Measurements from ENCODE around the gene IL27RA. TPM values are rescaled to one million over a fixed set of nuclear protein-coding genes. Genes with fewer than 3 reads are reported as not detected.

The IL27RA gene
- total RNA-seq, 1 donor from 2014 or later, result 1.2 TPM

DNA sequence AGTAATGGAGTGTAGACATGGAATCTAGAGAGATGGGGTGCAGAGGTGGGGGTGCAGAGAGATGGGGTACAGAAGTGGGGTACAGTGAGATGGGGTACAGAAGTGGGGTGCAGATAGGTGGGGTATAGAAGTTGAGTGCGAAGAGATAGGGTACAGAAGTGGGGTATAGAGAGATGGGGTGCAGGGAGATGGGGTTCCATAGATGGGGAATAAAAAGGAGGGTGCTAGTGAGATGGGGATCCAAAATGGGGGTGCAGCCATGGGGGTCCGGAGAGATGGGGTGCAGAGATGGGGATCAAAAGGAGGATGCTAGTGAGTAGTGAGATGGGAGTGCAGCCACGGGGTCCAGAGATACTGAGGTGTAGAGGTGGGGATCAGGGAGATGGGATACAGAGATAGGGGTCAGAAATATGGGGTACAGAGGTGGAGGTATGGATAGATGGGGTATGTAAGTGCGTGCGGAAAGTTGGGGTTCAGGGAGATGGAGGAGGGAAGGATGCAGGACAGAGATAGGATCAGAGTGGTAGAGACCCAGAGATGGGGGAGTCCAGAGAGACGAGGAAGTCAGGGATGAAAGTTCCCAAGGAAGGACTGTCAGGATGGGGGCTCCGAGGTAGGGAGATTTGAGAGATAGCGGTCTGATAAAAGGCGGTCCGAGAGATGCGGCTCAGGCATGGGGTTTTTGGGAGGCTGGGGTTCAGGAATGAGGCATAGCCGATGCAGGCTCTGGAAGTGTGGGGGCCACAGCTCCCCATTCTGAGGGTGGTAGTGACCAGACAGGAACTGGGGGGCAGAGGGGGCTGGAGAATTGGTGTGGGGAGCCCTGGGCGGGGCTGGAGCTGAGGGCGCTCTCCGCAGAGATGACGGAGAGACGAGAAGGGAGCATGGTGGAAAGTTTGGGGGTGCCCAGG, 26.9 kb downstream of the IL27RA start:
- DNase-seq (ENCODE audit: low read depth in 2 of 2), result no peak

DNA sequence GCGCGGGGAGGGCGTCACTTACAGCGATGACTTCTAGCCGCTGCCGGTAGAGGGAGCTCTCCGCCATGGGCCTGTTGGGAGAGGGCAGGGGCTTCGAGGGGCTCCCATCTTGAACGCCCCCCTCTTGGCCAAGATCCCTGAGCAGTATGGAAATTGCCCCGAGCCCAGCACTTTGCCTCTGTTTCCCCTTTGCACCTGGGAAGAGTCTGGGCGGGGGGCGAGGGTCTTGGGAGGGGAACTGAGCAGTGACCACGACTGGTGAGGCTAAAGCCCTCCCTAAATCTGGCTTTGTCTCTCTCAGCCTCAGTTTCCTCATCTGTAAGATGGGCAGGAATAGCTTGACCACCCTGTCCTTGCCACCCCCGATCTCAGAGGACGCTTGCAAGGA, 27.5 kb downstream of the IL27RA start:
- DNase-seq (ENCODE audit: low read depth in 2 of 2), result peak in 1 of 2 donors; percentile 21

DNA sequence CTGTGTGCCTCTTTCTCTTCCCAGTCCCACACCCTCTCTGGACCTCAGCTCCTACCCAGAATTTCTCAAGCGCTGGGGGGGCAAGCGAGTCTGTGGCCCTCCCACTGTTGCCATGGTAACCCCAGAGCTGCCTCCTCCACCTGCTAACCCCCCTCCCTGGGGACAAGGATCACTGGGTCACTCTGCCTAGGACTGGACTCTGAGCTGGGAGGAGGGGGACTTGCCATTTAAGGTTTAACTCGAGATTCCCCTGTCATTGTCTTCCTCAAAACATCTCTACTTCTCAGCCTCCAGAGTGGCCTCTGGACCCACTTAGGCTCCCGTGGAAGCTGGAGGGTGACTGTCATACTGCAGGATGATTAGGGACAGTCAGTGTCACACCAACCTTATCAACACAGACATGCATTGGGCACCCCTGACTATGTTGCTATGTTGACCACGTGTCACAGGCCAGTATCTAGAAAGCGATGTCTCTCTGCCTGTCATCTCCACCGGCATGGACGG, 28.1 kb downstream of the IL27RA start:
- DNase-seq (ENCODE audit: low read depth in 2 of 2), result no peak

DNA sequence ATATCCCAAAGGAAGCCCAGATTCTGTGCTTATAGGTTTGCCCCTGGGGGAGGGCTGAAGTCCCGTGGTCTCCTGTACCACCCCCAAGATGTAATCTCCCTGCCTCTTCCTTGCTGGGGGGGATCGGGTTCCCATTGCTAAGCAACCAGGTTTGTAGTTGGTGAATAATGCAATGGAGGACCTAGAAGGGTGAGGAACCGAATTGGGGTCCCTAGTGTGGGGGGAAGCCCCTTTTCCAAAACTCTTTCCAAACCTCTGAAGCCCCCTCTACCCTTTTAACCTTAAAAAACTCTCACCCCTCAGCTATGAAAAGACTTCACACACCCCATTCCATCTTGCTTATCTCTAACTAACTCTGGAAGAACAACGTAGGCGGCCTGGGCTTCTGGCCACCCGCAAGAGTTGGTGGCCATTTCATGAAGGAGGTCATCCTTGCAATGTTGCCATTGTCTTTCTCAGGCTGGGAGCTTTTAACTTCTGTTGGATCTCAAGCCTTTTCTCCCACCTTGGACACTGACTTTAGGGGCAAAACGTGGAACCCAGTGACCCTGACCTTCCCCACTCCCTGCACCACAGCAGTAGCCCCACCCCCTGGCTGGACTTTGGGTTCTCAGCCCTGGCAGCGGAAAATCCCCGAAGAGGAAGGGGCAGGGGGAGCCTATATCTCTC, 29.7 kb downstream of the IL27RA start:
- DNase-seq (ENCODE audit: low read depth in 2 of 2), result no peak

DNA sequence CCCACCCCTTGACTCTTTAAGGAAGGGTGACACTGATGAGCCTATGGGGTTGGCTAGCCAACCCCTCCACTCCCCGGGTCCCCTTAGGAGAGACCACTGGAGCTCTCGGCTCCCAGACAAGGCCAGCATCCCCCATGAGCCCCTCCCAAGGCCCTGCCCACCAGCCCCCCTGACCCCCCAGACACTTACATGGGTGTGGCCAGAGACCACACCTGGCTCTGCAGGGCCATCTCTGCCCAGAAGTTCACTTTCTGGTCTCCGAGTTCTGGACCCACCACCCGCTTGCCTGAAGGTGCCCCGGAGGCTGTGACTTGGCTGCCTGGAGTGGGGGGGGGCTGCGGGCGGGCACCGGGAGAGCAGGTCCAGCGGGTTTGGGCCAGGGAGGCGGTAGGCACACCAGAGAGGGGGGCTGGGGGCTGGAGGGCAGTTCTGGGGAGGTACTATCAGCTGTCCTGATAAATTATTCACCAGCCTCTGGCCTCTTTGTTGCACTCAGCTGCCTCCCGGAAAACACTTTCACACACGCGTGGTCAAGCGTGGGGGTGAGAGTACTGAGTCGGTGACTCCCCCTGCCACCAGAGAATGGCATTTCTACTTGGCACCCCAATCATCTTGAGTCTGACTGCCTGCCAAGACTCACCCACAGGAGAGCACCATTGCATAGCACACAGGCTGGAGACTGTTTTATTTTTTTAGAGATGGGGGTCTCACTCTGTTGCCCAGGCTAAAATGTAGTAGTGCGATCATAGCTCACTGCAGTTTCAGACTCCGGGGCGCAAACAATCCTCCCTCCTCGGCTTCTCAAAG, 30.4 kb downstream of the IL27RA start, which contains the start of gene PALM3:
Gene PALM3, minus strand, starts transcription at position 326 of the 807 bp plus-strand sequence. Its CDS starts 96 bp downstream, at position 230.
- no peak for DNase-seq (ENCODE audit: low read depth in 2 of 2)

DNA sequence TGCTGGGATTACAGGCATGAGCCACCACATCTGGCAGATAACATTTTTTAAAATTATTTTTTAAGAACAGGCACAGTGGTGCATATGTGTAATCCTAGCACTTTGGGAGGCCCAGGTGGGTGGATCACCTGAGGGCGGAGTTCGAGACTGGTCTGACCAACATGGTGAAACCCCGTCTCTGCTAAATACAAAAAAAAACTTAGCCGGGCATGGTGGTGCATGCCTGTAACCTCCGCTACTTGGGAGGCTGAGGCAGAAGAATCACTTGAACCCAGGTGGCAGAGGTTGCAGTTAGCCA, 30.9 kb downstream of the IL27RA start:
- no peak for DNase-seq (ENCODE audit: low read depth in 2 of 2)

DNA sequence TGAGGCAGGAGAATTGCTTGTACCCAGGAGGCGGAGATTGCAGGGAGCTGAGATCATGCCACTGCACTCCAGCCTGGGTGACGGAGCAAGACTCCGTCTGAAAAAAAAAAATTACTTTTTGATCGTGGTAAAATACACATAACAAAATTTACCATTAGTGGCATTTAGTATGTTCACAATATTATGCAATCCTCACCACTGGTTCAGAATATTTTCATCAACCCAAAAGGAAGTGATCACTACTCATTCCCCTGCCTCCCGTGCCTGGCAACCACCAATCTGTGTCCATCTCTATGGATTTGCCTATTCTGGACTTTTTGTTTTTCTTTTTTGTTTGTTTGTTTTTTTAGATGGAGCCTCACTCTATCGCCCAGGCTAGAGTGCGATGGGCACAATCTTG, 31.5 kb downstream of the IL27RA start:
- DNase-seq (ENCODE audit: low read depth in 2 of 2), result no peak

DNA sequence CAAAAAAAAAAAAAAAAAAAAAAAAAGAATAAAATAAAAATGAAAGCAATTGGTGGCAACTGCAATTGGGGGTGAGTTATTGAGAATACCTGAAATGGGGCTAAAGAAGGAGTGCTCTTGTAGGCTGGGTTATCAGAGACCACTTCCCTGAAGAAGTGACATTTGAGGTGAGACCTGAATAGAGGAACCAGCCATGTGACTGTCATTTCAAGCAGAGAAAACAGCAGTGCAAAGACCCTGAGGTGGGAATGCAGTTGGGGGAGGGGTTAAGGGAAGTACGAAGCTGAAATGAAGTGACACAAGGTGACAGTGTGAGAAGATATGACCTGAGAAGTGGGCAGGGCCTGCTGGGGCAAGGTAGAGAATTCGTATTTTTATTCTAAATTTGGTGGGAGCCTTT, 34.6 kb downstream of the IL27RA start:
- DNase-seq (ENCODE audit: low read depth in 2 of 2), result no peak

DNA sequence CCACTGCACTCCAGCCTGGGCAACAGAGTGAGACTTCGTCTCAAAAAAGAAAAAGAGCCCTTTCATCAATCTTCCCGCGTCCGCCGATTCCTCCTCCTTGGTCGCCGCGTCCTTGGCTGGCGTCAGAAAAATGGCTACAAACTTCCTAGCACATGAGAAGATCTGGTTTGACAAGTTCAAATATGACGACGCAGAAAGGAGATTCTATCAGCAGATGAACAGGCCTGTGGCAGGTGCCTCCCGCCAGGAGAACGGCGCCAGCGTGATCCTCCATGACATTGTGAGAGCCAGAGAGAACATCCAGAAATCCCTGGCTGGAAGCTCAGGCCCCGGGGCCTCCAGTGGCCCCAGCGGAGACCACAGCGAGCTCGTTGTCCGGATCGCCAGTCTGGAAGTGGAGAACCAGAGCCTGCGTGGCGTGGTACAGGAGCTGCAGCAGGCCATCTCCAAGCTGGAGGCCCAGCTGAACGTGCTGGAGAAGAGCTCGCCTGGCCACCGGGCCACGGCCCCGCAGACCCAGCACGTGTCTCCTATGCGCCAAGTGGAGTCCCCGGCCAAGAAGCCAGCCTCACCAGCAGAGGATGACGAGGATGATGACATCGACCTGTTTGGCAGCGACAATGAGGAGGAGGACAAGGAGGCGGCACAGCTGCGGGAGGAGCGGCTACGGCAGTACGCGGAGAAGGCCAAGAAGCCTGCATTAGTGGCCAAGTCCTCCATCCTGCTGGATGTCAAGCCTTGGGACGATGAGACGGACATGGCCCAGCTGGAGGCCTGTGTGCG, 38.9 kb downstream of the IL27RA start:
- no peak for DNase-seq (ENCODE audit: low read depth in 2 of 2)

DNA sequence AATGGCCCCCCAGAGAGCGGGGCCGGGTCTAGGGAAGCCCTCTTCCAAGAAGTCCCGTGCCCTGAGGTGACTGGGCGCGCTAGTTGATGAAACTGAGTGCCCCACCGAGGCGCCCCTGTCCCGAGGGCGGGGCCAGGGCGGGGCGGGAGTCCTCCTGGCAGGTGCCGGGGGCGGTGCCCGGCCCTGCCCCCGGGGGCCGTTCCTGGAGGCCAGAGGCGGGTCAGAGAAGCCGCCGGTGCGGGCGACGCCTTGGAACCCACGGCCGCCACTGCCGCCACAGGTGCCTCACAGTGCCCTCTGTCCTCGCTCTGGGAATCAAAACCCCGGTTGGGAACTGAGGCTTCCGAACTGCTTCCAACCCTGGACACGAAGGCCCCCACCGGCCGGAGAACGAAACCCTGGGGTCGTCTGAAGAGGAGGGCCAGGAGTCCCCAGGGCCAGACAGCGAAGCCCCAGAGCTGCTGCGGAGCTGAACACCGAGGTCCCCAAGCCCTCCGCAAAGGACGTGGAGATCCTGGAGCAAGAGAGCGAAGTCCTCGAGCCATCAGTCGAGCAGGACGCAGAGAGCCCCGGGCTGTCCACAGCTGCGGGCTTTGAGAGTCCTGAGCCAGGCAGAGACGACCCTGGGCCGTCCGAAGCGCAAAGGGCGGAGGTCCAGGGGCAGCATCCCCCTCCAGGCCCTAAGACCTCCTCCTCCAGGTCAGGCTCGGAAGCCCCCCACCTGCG, 41.1 kb downstream of the IL27RA start, which contains the start of gene MISP3:
Gene MISP3, plus strand, starts transcription at position 252 of the 726 bp plus-strand sequence. CDS start 524 bp downstream, outside the sequence.
- DNase-seq (ENCODE audit: low read depth in 2 of 2), result peak; percentile 49 to 56

DNA sequence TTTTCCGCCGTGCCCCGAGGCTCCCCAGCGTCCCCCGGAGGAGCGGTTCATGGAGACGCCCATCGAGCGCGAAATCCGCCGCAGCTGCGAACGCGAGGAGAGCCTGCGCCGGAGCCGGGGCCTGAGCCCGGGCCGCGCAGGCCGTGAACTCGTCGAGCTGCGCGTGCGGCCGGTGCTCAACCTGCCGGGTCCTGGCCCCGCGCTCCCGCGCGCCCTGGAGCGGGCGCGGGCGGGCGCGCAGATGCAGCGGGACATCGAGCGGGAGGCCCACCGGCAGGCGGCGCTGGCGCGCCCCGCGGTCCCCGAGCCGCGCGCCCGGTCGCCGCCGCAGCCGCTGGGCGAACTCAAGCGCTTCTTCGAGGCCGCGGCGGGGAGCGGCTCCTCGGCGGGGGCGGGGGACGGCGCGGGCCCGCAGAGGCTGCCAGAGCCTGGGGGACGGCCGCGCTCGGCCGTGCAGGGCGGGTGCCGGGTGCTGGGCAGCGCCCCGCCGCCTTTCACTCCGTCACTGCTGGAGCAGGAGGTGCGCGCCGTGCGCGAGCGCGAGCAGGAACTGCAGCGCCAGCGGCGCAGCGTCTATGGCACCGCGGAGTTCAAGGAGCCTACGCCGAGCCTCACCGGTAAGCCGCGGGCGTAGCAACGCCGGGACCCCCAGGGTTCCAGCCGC, 41.8 kb downstream of the IL27RA start:
- peak; percentile 83 for DNase-seq (ENCODE audit: low read depth in 2 of 2)

DNA sequence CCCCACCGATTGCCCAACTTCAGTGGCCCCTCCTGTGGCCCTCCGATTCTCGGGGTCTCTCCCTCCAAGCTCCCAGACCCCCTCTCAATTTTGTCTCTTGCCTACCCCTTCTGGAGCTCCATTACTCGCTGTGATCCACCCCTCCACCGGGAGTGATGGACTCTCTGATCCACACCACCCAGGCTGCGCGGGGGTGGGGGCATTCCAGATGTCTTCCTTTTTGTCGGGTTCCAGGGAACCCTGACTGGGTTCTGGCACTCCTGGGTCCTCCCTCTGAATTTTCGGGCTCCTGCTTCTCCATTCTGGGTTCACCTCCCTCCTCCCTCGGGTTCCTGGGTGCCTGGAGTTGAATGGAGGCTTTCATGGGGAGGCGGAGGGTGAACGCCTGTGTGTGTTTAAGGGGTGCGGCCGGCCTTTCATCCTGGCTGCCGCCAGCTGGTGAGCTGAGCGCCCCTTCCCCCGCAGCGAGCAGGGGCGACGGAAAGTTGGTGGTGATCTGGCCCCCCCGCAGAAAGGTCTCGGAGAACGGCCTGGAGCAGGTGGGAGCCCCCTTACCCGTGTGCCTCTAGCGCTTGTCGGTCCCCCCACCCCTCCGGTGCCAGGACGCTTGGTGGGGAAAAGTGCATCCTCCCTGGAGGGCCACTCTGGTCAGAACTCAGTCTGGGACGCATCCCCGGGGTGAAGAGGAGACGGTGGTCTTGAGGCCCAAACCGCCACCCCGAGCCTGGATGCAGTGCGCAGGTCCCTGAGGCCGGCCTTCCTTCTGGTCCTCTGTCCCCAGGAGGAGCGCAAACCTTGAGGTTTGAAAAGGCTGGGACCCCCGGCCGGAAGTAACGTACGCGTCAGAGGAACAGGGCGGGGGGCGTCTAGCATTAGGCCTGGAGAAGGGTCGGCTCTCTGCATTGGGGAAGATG, 42.6 kb downstream of the IL27RA start:
- DNase-seq (ENCODE audit: low read depth in 2 of 2), result peak in 1 of 2 donors; percentile 17

DNA sequence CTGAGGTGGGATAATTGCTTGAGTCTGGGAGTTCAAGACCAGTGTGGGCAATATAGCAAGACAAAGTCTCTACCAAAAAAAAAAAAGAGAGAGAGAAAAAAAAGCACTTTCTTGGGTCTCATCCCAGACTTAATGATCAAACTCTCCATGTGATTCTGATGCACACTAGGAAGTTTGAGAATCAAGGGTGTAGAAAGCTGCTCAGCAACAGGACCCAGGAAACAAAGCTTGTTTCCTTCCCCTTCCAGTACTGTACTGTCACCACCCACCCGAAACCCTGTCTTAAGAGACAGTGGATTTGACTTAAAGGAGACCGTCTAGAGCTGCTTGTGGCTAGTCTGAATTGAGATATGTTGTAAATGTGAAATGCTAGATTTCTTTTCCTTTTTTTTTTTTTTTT, 46.8 kb downstream of the IL27RA start:
- DNase-seq (ENCODE audit: low read depth in 2 of 2), result no peak

DNA sequence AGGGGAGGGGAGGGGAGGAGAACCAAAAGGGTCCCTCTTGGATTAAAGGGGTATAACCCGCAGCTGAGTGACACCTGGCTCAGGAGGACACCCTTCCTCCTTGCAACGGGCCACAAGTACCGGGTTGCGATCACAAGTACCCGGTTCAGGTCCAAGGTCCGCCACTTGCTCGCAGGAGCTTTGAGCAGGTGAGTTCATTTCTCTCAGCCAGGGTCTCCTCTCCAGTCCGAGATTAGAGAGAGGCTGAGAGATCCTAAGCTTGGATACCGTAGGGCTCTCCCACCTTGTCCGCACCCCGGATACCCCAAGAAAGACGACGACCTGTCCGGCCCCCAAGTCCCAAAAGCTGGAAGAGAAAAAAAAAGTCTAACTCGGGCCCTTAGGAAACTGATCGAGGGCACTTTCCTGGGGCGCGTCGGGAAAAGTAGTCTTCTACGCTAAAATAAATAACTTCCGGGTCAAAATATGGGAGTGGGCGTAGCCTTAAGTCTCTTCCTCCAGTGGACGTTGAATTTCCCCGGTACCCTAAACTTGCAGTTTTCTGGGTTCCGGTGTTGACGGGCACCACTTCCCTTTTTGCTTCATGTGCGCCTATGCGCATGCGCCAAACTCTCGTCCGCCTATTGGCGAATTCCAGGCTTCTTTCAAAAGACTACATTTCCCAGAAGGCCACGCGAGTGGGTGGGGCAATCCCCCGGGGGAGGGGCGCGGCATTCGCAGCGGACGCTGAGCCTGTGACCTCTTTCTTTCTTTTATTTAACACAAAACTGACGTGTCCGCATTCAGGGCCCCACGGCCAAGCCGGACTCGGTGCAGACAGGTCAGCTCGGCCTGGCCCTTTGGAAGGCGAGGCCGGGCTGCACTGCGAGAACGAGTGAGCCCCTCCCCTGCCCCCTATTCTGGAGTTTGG, 49.6 kb downstream of the IL27RA start:
- peak; percentile 99 for DNase-seq (ENCODE audit: low read depth in 2 of 2)

DNA sequence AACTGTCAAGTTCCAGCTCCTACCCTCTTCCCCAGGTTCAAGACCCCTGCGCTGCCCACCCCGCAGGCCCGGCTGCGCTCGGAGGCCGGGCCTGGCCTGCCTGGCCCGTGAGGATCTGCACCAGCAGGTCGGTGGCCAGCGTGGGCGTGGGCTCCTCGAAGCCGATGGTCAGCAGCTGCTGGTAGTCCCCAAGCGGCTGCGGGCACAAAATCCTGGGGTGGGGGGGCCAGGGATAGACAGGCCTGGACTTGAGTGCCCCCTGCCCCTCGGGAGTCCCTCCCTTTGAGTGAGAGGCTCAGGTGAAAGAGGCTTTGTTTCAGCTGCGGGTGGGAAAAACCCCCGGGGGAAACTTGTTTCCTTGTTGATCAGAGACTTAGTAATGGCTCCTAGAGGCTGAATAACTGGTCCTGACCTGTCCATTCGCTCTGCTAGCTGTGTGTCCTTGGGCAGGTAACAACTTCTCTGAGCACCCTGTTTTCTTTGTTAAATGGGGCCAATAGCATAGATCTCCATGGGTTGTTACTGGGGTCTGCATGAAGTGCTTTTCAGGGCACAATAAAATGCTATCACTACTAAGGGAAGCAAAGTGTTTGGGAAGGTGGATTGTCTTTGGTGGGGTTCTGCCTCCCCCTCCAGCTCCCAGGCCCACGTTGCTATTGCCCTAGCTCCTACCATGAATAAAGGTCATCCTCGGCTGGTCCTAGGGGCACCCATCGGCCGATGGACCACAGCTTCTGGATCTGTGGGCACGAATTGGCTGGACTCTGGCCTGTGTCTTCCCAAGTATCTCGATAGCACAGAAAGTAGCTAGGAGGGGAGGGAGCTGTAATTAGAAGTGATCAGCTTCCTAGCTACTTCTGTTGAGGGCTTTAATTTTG, 50.5 kb downstream of the IL27RA start:
- DNase-seq (ENCODE audit: low read depth in 2 of 2), result peak in 1 of 2 donors; percentile 39

DNA sequence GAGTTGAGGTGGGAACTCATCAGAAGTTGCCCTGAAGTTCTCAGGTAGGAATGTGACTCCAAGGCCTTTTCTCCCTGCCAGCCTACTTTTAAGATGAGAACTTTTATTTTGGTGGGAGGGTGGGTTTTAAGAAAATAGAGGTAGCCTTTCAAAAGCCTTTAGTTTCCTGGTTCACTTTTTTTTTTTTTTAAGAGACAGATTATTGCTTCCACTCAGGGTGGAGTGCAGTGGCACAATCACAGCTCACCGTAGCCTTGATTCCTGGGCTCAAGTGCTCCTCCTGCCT, 51.1 kb downstream of the IL27RA start:
- DNase-seq (ENCODE audit: low read depth in 2 of 2), result no peak
